Measurements from ENCODE around the gene PRTN3. TPM values are rescaled to one million over a fixed set of nuclear protein-coding genes. Genes with fewer than 3 reads are reported as not detected.

PRTN3 gene
- polyA plus RNA-seq, 1 of the 3 experiments (the other 2 are of a cell fraction) = not detected

DNA sequence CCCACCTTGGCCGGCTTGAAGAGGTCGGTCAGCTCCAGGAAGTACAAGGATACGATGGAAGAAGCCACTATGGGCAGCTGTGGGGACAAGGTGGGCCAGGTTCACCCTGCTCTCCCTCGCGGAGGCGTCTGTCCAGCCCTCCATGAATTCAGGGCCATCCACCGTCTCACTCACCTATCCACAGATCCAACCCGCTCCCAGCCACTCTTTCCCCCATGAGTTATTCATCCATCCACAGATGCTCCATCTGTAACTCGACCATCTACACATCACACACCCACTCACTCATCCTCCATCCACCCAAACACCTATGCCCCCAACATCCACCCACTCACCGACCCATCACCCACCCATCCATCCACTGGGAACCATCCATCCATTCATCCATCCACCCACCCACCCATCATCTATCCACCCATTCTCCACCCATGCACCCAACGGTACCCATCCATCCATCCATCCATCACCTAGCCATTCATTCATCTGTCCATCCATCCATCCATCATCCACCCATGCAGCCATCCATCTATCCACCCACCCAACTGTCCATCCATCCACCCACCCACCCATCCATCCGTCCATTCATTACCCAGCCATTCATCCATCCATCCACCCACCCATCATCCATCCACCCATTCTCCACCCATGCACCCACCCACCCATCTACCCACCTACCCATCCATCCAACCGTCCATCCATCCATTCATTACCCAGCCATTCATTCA is 24.9 kb upstream of the PRTN3 start:
- H3K4me2 ChIP-seq = no peak overlapping the region
- H3K9me2 ChIP-seq = no peaks in the 10 kb centered on the region
- no peaks in the 10 kb centered on the region for H3K27me3 ChIP-seq (ENCODE audit: insufficient read depth)
- H3K4me3 ChIP-seq (ENCODE audit: low read depth in 2 of 2, low read length in 1 of 2) = no peak overlapping the region
- no peaks in the 10 kb centered on the region for H3K9me3 ChIP-seq
- H2AFZ ChIP-seq (ENCODE audit: low read depth) = no peak overlapping the region
- H3K27ac ChIP-seq (ENCODE audit: low read depth in 2 of 2, low read length in 1 of 2) = no peak overlapping the region
- H3K79me2 ChIP-seq (ENCODE audit: insufficient read depth) = no peaks in the 10 kb centered on the region
- POLR2A ChIA-PET = interaction anchor here (1.0 kb wide), 1 partner anchor 15 kb away, joined by 4 read pairs; no protein-coding TSS in a partner anchor
- H3K9ac ChIP-seq = no peak overlapping the region
- DNase-seq = no peak
- CTCF ChIA-PET = interaction anchor here (1.0 kb wide), 1 partner anchor 46 kb away, joined by 3 read pairs; no protein-coding TSS in a partner anchor
- H3F3A ChIP-seq (replicated peaks; ENCODE audit: insufficient read depth) = peaks cover 12% of the 10 kb centered on the region
- peaks cover 6 to 13% of the 10 kb centered on the region in 2 experiments for H3K36me3 ChIP-seq (replicated peaks in 1 of 2; ENCODE audit: control insufficient read depth in 1 of 2, insufficient read depth in 2 of 2, low read length in 1 of 2)
- peaks cover 12% of the 10 kb centered on the region for H4K20me1 ChIP-seq (ENCODE audit: insufficient read depth)
- no peak for TF ChIP-seq NFIC (IDR thresholded peaks at IDR 0.05; ENCODE audit: borderline replicate concordance)
- TF ChIP-seq CHD2 (IDR thresholded peaks at IDR 0.05; ENCODE audit: low read length, partially characterized antibody) = no peak
- TF ChIP-seq, protein P1, sequence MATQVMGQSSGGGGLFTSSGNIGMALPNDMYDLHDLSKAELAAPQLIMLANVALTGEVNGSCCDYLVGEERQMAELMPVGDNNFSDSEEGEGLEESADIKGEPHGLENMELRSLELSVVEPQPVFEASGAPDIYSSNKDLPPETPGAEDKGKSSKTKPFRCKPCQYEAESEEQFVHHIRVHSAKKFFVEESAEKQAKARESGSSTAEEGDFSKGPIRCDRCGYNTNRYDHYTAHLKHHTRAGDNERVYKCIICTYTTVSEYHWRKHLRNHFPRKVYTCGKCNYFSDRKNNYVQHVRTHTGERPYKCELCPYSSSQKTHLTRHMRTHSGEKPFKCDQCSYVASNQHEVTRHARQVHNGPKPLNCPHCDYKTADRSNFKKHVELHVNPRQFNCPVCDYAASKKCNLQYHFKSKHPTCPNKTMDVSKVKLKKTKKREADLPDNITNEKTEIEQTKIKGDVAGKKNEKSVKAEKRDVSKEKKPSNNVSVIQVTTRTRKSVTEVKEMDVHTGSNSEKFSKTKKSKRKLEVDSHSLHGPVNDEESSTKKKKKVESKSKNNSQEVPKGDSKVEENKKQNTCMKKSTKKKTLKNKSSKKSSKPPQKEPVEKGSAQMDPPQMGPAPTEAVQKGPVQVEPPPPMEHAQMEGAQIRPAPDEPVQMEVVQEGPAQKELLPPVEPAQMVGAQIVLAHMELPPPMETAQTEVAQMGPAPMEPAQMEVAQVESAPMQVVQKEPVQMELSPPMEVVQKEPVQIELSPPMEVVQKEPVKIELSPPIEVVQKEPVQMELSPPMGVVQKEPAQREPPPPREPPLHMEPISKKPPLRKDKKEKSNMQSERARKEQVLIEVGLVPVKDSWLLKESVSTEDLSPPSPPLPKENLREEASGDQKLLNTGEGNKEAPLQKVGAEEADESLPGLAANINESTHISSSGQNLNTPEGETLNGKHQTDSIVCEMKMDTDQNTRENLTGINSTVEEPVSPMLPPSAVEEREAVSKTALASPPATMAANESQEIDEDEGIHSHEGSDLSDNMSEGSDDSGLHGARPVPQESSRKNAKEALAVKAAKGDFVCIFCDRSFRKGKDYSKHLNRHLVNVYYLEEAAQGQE (IDR thresholded peaks at IDR 0.05; ENCODE audit: low read depth, low read length) = no peak
- TF ChIP-seq JUND (IDR thresholded peaks at IDR 0.05) = no peak
- TF ChIP-seq, protein P2, sequence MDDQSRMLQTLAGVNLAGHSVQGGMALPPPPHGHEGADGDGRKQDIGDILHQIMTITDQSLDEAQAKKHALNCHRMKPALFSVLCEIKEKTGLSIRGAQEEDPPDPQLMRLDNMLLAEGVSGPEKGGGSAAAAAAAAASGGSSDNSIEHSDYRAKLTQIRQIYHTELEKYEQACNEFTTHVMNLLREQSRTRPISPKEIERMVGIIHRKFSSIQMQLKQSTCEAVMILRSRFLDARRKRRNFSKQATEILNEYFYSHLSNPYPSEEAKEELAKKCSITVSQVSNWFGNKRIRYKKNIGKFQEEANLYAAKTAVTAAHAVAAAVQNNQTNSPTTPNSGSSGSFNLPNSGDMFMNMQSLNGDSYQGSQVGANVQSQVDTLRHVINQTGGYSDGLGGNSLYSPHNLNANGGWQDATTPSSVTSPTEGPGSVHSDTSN (IDR thresholded peaks at IDR 0.05) = no peak
- TF ChIP-seq YY1 (IDR thresholded peaks at IDR 0.05; ENCODE audit: low read depth) = no peak
- TF ChIP-seq RAD21 (IDR thresholded peaks at IDR 0.05; ENCODE audit: low read length) = no peak
- TF ChIP-seq, protein P3, sequence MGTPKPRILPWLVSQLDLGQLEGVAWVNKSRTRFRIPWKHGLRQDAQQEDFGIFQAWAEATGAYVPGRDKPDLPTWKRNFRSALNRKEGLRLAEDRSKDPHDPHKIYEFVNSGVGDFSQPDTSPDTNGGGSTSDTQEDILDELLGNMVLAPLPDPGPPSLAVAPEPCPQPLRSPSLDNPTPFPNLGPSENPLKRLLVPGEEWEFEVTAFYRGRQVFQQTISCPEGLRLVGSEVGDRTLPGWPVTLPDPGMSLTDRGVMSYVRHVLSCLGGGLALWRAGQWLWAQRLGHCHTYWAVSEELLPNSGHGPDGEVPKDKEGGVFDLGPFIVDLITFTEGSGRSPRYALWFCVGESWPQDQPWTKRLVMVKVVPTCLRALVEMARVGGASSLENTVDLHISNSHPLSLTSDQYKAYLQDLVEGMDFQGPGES (IDR thresholded peaks at IDR 0.05; ENCODE audit: low read depth, low read length) = no peak
- no peak for TF ChIP-seq SIN3A (IDR thresholded peaks at IDR 0.05; ENCODE audit: borderline replicate concordance, low read depth, low read length)
- no peak for TF ChIP-seq MEF2A (IDR thresholded peaks at IDR 0.05; ENCODE audit: borderline replicate concordance, low read depth)
- no peak for TF ChIP-seq ELF1 (IDR thresholded peaks at IDR 0.05)
- TF ChIP-seq MXI1 (IDR thresholded peaks at IDR 0.05; ENCODE audit: low read depth, low read length) = no peak
- TF ChIP-seq FOXJ3 (CRISPR knock-in tag; IDR thresholded peaks at IDR 0.05) = no peak
- TF ChIP-seq, protein P4, sequence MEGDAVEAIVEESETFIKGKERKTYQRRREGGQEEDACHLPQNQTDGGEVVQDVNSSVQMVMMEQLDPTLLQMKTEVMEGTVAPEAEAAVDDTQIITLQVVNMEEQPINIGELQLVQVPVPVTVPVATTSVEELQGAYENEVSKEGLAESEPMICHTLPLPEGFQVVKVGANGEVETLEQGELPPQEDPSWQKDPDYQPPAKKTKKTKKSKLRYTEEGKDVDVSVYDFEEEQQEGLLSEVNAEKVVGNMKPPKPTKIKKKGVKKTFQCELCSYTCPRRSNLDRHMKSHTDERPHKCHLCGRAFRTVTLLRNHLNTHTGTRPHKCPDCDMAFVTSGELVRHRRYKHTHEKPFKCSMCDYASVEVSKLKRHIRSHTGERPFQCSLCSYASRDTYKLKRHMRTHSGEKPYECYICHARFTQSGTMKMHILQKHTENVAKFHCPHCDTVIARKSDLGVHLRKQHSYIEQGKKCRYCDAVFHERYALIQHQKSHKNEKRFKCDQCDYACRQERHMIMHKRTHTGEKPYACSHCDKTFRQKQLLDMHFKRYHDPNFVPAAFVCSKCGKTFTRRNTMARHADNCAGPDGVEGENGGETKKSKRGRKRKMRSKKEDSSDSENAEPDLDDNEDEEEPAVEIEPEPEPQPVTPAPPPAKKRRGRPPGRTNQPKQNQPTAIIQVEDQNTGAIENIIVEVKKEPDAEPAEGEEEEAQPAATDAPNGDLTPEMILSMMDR (IDR thresholded peaks at IDR 0.05) = no peak
- TF ChIP-seq, protein P5, sequence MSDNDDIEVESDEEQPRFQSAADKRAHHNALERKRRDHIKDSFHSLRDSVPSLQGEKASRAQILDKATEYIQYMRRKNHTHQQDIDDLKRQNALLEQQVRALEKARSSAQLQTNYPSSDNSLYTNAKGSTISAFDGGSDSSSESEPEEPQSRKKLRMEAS (IDR thresholded peaks at IDR 0.05; ENCODE audit: low read depth) = no peak
- TF ChIP-seq NRF1 (IDR thresholded peaks at IDR 0.05; ENCODE audit: low read depth, low read length) = no peak
- no peak for TF ChIP-seq FOSL2 (IDR thresholded peaks at IDR 0.05; ENCODE audit: borderline replicate concordance, low read depth)
- TF ChIP-seq, protein P6, sequence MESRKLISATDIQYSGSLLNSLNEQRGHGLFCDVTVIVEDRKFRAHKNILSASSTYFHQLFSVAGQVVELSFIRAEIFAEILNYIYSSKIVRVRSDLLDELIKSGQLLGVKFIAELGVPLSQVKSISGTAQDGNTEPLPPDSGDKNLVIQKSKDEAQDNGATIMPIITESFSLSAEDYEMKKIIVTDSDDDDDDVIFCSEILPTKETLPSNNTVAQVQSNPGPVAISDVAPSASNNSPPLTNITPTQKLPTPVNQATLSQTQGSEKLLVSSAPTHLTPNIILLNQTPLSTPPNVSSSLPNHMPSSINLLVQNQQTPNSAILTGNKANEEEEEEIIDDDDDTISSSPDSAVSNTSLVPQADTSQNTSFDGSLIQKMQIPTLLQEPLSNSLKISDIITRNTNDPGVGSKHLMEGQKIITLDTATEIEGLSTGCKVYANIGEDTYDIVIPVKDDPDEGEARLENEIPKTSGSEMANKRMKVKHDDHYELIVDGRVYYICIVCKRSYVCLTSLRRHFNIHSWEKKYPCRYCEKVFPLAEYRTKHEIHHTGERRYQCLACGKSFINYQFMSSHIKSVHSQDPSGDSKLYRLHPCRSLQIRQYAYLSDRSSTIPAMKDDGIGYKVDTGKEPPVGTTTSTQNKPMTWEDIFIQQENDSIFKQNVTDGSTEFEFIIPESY (IDR thresholded peaks at IDR 0.05; ENCODE audit: borderline replicate concordance, low read depth) = no peak
- no peak for TF ChIP-seq GATA2 (CRISPR knock-in tag; IDR thresholded peaks at IDR 0.05)
- no peak for TF ChIP-seq EZH2phosphoT487 (IDR thresholded peaks at IDR 0.05; ENCODE audit: borderline replicate concordance, low read depth)
- no peaks in the 10 kb centered on the region for H3K4me1 ChIP-seq (ENCODE audit: control insufficient read depth in 1 of 2, insufficient read depth in 2 of 2, low read depth in 1 of 2, low read length in 1 of 2)
- 94% methylated on average over 13 of the region's 13 CpGs for WGBS (ENCODE audit: low lambda C conversion rate)

Data from SK-N-SH (cell line).